Tibial nerve (tissue), 4 donors: Measurements from ENCODE around the gene CITED4.

ENCODE experiments used
- CTCF ChIP-seq, 5 experiments: fragments of 200-600 bp in 3 of 5; fragments of 450-650 bp in 2 of 5; sonication (generic) in 3 of 5; IDR thresholded peaks; one replicate each; pipeline ENCODE4 v1.5.1; 2016 to 2019; ENCODE audit warnings: antibody characterized with exemption in 5 of 5, mild to moderate bottlenecking in 3 of 5, moderate library complexity in 2 of 5
- EP300 ChIP-seq, 2 donors: sonication (generic); formaldehyde crosslinking; IDR thresholded peaks; one replicate each; pipeline ENCODE4 v1.6.1; 2017; ENCODE audit warnings: antibody characterized with exemption in 2 of 2, mild to moderate bottlenecking in 1 of 2
- POLR2A ChIP-seq, 2 donors: fragments of 450-650 bp; IDR thresholded peaks; one replicate each; pipeline ENCODE4 v1.6.1; 2017; ENCODE audit warnings: antibody characterized with exemption in 2 of 2, mild to moderate bottlenecking in 2 of 2, moderate library complexity in 2 of 2

DNA sequence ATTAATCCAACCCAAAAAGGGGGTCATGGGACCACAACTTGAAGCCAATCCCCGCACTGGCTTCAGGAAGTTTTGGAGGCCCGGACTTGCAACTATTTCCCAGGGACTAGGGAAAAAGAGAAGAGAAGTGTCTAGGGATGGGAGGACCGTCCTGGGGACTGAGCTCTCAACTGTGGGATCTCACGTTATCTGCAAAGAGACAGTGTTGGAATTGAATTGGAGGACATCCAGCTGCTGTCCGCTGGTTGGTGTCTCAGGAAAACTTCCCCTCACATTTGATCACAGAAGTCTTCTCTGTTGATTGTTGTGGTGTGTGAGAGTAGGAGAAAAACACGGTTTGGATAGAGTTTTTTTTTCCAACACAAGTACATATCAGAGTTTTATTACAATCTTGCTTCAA lies 46.2 kb upstream of the CITED4 start:
- TF ChIP-seq CTCF (IDR thresholded peaks at IDR 0.05) (no peak), POLR2A (IDR thresholded peaks at IDR 0.05) (no peak), EP300 (IDR thresholded peaks at IDR 0.05) (no peak)
